HG03108 (cell line): Measurements from ENCODE around the gene ANKLE2.
"Not testable (repeated sequence)": the region's sequence is repeated elsewhere in the genome, so short reads cannot be mapped to it uniquely, and the experiment has no call there.

ENCODE experiments used
- ATAC-seq: cut with Tn5 transposase; IDR thresholded peaks from one replicate; pipeline ENCODE4 v1.9.1; 2021; ENCODE audit warnings: moderate library complexity; ENCODE audit not compliant: unreplicated experiment

Gene ANKLE2

GRCh38 chr12:132694888-132695287 is 66.7 kb downstream of the ANKLE2 start:
- not testable (repeated sequence) for ATAC-seq

- ATAC-seq: not testable (repeated sequence)
These were observed 69.6 kb downstream of the ANKLE2 start for GRCh38 chr12:132692030-132692429.

- no peak for ATAC-seq
These were observed 71.5 kb downstream of the ANKLE2 start for GRCh38 chr12:132690112-132690511.

- no peak for ATAC-seq
These were observed 72.4 kb downstream of the ANKLE2 start for GRCh38 chr12:132689227-132689626.

GRCh38 chr12:132687211-132688164 is 74.1 kb downstream of the ANKLE2 start, which contains the start of the genes POLE and PXMP2:
Gene POLE, minus strand, starts transcription at chr12:132687342. Its CDS starts 27 bp downstream, at chr12:132687315.
Gene PXMP2, plus strand, starts transcription at chr12:132687587. Its CDS starts 84 bp downstream, at chr12:132687671.
- peak; percentile 92 for ATAC-seq

- ATAC-seq: peak; percentile 10
These were observed 74.8 kb downstream of the ANKLE2 start for GRCh38 chr12:132686825-132687210.

GRCh38 chr12:132685400-132685799 is 76.2 kb downstream of the ANKLE2 start:
- no peak for ATAC-seq

- no peak for ATAC-seq
These were observed 84.1 kb downstream of the ANKLE2 start for GRCh38 chr12:132677492-132677891.

- no peak for ATAC-seq
These were observed 85.7 kb downstream of the ANKLE2 start for GRCh38 chr12:132675757-132676432.
